ENCODE results near the gene UNC45A. TPM values are rescaled to one million over a fixed set of nuclear protein-coding genes. Genes with fewer than 3 reads are reported as not detected.
A peak's percentile ranks its signal among the peaks of the same experiment; 100 is the strongest.

Gene UNC45A
- total RNA-seq, 1 donor from 2014 or later = 30.3 TPM

DNA sequence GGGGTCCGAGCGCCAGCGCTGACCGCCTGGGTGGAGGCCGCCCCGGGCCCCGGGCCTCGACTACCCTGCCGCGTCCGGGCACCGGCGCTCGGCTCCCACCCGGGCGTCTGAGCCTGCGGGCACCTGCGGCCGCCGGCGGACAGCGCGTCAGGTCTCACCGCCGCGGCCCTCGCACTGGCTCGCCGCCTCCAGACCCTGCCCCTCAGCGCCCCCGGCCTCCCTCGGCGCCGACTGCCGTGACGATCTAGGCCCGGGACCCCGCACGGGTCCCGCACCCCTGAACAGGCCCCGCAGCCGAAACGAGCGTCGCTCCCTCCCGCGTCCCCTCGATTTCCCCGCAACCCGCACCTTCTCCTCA is 59.0 kb downstream of the UNC45A start:
- peak overlapping the region; percentile 85 to 95 (median 91) for H3K4me3 ChIP-seq (ENCODE audit: low read length in 3 of 3)
- no peaks in the 10 kb centered on the region for H3K27me3 ChIP-seq (ENCODE audit: control insufficient read depth in 3 of 3, insufficient read depth in 3 of 3, low read length in 3 of 3)
- no peaks in the 10 kb centered on the region for H3K9me3 ChIP-seq (ENCODE audit: control insufficient read depth in 3 of 3, low read length in 3 of 3)
- H3K4me1 ChIP-seq (ENCODE audit: control insufficient read depth in 3 of 3, insufficient read depth in 3 of 3, low read length in 3 of 3) = peaks cover 2 to 12% (median 7%) of the 10 kb centered on the region in 3 donors
- H3K27ac ChIP-seq (ENCODE audit: low read depth, low read length) = peak overlapping the region; percentile 83
- H3K9ac ChIP-seq (ENCODE audit: low read depth in 1 of 3, low read length in 3 of 3) = peak overlapping the region; percentile 84 to 91 (median 90)
- peaks cover 9 to 17% (median 14%) of the 10 kb centered on the region in 3 donors for H3K36me3 ChIP-seq (ENCODE audit: control insufficient read depth in 3 of 3, insufficient read depth in 3 of 3, low read length in 3 of 3)

DNA sequence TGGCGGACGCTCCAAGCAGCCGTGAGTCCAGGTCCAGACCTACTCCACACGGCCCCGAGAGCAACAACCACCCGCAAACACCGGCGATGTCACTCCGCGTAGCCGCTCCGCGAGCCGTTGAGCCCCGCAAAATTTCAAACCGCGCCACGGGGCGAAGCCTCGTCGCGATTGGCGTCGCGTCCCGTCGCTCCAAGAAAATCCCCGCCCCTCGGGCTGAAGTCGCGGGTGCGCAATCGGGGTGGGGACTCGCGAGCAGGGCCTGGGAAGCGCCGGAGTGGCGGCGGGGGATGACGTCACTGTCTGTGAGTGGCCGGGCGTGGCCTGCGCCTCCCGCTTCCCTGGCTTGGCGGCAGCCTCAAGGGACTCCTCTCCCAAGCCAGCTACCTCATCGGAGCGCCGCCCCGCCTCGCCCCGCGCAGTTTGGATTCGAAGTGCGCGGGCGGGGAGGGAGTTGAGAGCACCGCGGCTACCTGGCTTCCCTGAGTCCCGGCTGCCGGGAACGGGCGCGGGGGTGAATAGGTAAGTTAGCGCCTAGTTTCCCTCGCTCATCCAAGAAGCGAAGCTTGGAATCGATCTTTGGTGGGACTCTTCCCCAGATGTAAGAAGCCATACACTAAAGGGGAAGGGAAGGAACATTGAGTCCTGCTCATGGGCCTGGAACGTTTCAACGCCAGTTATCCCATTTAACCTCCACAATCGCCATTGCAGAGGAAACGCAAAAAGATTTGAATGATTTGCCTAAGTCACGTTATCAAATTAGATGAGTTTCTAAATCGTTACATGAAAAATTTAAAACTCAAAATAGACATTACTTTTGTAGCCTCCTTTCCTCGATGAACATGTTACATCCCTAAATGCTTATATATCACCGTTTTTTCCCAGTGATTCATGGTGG is 59.6 kb downstream of the UNC45A start, which contains the start of gene PRC1:
TSS of gene PRC1 (minus strand) at position 119 of the 895 bp plus-strand sequence. CDS start at position 1, 118 bp downstream.
- Histone ChIP-seq H3K27ac (ENCODE audit: low read depth, low read length) (peak within 1 kb of the TSS; percentile 83), H3K4me3 (ENCODE audit: low read length in 3 of 3) (peak within 1 kb of the TSS; percentile 86 to 95 (median 91)), H3K9me3 (ENCODE audit: control insufficient read depth in 3 of 3, low read length in 3 of 3) (no peaks in the 10 kb centered on the region), H3K9ac (ENCODE audit: low read depth in 1 of 3, low read length in 3 of 3) (peak within 1 kb of the TSS; percentile 84 to 92 (median 91)), H3K36me3 (ENCODE audit: control insufficient read depth in 3 of 3, insufficient read depth in 3 of 3, low read length in 3 of 3) (peaks cover 15 to 20% (median 20%) of the 10 kb centered on the region in 3 donors), H3K27me3 (ENCODE audit: control insufficient read depth in 3 of 3, insufficient read depth in 3 of 3, low read length in 3 of 3) (no peaks in the 10 kb centered on the region), H3K4me1 (ENCODE audit: control insufficient read depth in 3 of 3, insufficient read depth in 3 of 3, low read length in 3 of 3) (peaks cover 2 to 12% (median 7%) of the 10 kb centered on the region in 3 donors)

GRCh38 chr15:90998737-90999136 is 63.7 kb downstream of the UNC45A start:
- H3K36me3 ChIP-seq (ENCODE audit: control insufficient read depth in 3 of 3, insufficient read depth in 3 of 3, low read length in 3 of 3) = peaks cover 23 to 45% (median 40%) of the 10 kb centered on the region in 3 donors
- no peak overlapping the region for H3K9ac ChIP-seq (ENCODE audit: low read depth in 1 of 3, low read length in 3 of 3)
- H3K4me3 ChIP-seq (ENCODE audit: low read length in 3 of 3) = no peak overlapping the region
- no peaks in the 10 kb centered on the region for H3K27me3 ChIP-seq (ENCODE audit: control insufficient read depth in 3 of 3, insufficient read depth in 3 of 3, low read length in 3 of 3)
- H3K4me1 ChIP-seq (ENCODE audit: control insufficient read depth in 3 of 3, insufficient read depth in 3 of 3, low read length in 3 of 3) = peaks cover 0 to 9% (median 5%) of the 10 kb centered on the region in 3 donors
- H3K9me3 ChIP-seq (ENCODE audit: control insufficient read depth in 3 of 3, low read length in 3 of 3) = no peaks in the 10 kb centered on the region
- H3K27ac ChIP-seq (ENCODE audit: low read depth, low read length) = no peak overlapping the region

- peaks cover 41 to 62% (median 57%) of the 10 kb centered on the region in 3 donors for H3K36me3 ChIP-seq (ENCODE audit: control insufficient read depth in 3 of 3, insufficient read depth in 3 of 3, low read length in 3 of 3)
- no peak overlapping the region for H3K4me3 ChIP-seq (ENCODE audit: low read length in 3 of 3)
Observed at GRCh38 chr15:91001209-91001608, 66.1 kb downstream of the UNC45A start.

More at GRCh38 chr15:91001209-91001608, 66.1 kb downstream of the UNC45A start:
- H3K9me3 ChIP-seq (ENCODE audit: control insufficient read depth in 3 of 3, low read length in 3 of 3) = no peaks in the 10 kb centered on the region
- no peaks in the 10 kb centered on the region for H3K27me3 ChIP-seq (ENCODE audit: control insufficient read depth in 3 of 3, insufficient read depth in 3 of 3, low read length in 3 of 3)
- H3K27ac ChIP-seq (ENCODE audit: low read depth, low read length) = no peak overlapping the region
- H3K4me1 ChIP-seq (ENCODE audit: control insufficient read depth in 3 of 3, insufficient read depth in 3 of 3, low read length in 3 of 3) = no peaks in the 10 kb centered on the region
- H3K9ac ChIP-seq (ENCODE audit: low read depth in 1 of 3, low read length in 3 of 3) = no peak overlapping the region

Small RNA genes within 50 kb of the gene (small RNA-seq; reads per million reads assigned to genes)
- not detected for gene RF00019

Other genes starting within 250 kb of the UNC45A start
- gene BLM, start 217.9 kb upstream of the UNC45A start, total RNA-seq = 2.1 TPM
- gene FURIN, start 66.7 kb upstream of the UNC45A start, total RNA-seq = 12.0 TPM
- 19.8 TPM for gene FES, start 50.8 kb upstream of the UNC45A start, total RNA-seq
- gene MAN2A2, start 32.0 kb upstream of the UNC45A start, total RNA-seq = 14.1 TPM
- gene HDDC3, start 2.7 kb upstream of the UNC45A start, total RNA-seq = 5.7 TPM
- gene RCCD1, start 19.6 kb downstream of the UNC45A start, total RNA-seq = 11.5 TPM
- 18.8 TPM for gene PRC1, start 59.2 kb downstream of the UNC45A start, total RNA-seq
- 3.1 TPM for gene VPS33B, start 87.3 kb downstream of the UNC45A start, total RNA-seq
- 1.6 TPM for gene SV2B, start 165.0 kb downstream of the UNC45A start, total RNA-seq

Measured in skeletal muscle tissue (tissue), 5 donors.